Activated effector memory CD4-positive, alpha-beta T cell treated with anti-CD3 and anti-CD28 coated beads, Interleukin-2, amount 50 U/mL, for 16 hours (primary cell): ENCODE results near the gene SAG.

Experiments used
- DNase-seq: peaks from one replicate; pipeline ENCODE4 v3.0.0-alpha.2; 2020

The SAG gene

DNA sequence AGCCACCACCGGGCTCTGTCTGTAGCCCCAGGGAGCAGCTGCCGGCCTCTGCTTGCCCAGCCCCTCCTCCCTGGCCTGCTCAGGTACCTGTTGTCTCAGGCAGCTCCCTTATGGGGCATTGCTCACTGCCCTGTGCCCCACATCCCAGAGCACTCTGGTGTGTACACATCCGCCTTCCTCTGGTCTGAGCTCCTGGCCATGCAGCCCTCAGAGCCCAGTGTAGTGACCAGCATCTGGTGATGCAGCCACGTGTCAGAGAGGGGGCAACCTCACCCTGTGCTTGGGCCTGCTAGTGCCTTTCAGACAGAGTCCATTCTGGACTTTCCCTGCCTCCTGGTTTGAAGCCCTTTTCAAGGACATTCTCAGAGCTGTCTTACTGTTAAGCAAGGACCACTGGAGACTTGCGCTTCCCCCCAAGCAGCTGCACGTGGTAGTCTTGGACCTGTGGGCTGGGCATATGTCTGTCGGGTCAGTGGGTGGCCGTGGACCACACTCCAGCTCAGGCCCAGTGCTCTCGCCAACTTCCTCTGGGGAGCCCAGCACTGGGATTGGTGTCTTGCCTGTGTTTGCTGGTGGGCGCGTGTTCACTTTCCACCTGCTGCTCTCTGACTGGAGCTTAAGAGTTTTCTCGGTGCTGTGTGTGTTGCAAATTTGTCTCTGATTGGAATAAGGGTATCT lies 77.3 kb downstream of the SAG start:
- no peak for DNase-seq

DNA sequence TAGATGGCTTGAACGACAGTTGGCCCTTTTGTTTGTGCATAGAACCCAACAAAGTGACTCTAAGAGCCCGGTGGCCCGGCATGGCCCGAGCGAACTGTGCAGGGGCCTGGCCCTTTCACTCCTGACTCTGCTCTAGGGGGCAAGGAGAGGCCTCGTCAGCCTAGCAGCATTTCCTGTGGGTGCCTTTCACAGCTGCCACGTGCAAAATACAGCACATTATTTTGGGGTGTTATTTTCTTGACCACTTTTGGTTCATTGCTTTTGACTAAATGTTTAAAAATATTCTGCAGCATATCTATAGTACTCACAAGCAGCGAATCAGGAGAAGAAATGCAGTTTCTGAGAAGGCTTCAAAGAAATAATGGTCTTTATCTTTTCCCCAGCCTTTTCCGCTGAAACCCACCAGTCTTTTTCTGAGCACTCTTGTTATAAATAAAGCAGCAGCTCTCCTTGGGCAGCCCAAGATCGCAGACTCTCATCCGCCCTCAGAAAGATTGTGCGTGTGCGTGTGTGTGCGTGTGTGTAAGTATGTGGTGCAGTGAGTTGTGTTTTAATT lies 78.0 kb downstream of the SAG start:
- DNase-seq: no peak

DNA sequence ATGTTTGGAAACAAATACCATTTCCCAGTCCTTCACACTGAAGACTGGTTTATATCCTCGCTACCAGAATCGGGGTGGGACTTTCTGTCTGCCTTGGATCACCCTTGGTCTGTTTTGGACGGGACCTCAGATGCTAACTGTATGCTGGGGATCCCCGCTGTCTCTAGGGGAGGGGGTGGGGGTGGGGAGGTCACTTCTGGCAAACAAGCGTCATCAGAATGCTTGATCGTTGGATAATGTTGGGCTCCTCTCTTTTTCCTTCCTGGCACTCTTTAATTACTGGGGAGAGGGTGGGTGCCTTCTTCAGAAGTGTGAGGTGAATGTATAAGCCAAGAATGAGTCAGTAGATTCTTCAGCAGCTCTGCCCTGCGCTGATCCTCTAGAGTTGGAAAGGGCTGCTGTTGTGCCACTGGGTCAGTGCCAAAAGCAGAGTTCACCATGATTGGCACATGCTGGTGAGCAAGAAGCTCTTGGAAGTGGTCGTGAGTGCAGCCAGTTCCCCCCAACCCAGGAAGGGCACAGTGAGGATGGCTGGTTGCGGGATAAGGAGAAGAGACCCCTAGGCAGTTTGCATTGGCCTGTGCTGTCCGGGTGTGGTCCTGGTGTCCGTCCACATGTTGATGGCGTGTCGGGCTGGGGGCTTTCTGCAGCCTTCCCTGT lies 78.9 kb downstream of the SAG start:
- no peak for DNase-seq

DNA sequence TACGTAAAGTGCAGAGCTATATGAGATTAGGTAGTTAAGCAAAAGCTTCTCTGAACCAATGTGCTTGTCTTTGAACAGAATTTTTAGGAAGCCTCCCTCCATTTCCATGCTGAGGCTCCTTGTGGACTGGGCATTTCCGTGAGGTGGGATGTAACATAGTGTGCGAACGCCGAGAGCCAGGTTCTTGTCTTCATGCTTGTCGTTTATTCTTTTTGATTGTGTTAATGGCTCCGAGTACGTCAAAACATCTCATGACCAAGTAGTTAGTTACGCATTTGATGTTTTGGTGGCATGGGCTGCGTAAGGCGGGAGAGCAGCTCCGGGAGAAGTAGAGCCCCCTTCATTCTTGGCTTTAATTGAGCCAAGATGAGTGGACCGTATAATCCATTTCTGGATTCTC lies 79.6 kb downstream of the SAG start:
- DNase-seq: no peak

DNA sequence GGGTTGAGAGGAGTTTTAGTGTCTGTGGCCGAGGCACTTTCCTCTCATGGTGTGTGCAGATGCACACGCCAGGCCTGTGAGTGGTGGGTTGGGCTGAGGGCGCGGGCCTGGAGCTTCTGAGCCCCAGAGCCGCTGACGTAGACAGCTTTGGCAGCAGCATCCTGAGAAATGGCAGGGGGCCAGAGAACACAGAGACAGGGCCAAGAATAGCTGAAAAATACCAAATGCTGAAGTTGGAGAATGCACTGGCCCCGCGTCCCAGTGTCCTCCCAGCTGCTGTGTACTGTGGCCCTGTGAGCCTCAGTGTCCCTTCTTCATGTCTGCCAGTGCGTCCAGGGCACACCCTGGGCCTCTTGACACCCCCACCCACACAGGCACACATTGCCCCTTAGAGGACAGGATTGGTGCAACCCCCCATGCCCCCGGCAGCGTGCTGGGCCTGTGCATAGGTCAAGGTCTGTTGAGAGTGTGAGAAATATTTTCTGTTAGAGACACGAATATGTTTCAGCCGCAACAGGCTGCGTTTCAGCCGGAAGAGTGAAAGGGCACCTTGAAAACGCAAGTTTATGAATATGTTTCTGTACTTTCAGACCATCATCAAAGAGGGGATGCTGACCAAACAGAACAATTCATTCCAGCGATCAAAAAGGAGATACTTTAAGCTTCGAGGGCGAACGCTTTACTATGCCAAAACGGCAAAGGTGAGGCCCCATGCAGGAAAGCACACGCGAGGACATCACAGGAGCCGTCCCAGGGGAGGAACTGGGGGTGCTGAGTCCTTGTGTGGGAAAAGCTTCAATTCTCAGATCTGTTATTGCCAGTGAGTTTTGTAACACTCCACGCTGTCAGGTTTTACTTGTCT lies 80.3 kb downstream of the SAG start:
- no peak for DNase-seq

DNA sequence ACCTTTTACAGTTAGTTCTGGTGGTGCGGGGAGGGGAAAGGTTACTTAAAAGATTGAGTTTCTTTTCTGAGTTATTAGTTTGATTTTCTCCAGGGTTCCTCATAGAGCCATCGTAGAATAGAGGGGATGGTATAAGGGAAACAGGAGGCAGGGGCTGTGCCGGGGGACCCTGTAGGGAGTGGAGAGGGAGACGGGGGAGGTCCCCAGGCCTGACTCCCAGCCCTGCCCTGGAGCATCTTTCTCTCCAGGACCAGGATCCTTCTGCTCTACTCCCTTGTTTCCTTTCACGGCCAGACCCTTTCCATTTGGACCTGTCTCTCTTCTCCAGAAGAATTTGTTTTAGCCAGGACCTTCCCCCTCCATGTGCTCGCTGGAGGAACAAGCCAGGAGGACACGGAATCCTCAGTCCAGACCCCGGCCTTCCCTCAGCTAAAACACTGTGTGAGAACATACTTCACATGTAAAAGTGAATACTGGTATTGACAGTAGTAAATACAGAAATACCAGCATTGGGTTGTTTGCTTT lies 82.0 kb downstream of the SAG start:
- no peak for DNase-seq

DNA sequence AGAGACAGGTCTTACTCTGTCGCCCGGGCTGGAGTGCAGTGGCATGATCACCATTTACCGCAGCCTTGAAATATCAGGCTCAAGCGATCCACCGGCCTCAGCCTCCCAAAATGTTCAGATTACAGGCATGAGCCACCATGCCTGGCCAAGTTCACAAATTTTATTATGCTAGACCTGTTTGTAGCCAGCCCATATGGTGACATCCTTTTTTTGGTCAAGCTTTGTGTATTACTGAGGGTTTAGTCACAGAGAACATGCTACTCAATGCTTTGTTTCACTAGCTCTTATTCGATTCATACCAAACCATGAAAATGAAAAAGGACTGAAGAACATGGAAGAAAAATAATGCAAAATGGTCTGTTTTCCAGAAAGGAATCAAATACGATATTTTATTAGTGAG lies 88.1 kb downstream of the SAG start:
- peak; percentile 13 for DNase-seq
